ENCODE data around the gene HAPLN2. TPM values are rescaled to one million over a fixed set of nuclear protein-coding genes. Genes with fewer than 3 reads are reported as not detected.

Gene HAPLN2
- total RNA-seq, 1 donor from 2014 or later = 0.76 TPM

- Mint-ChIP-seq H3K9me3 (no peaks in the 10 kb centered on the region), H3K27me3 (ENCODE audit: low read depth) (peaks cover 91% of the 10 kb centered on the region), H3K27ac (no peak overlapping the region), H3K36me3 (no peaks in the 10 kb centered on the region), H3K4me3 (no peak overlapping the region), H3K4me1 (peaks cover 7% of the 10 kb centered on the region)
- no peak for DNase-seq (ENCODE audit: low spot score in 2 of 2, unreplicated experiment in 2 of 2)
- no peak for TF ChIP-seq CTCF (IDR thresholded peaks at IDR 0.05; ENCODE audit: unreplicated experiment)
Observed at GRCh38 chr1:156645056-156645455, 25.8 kb downstream of the HAPLN2 start.

- Mint-ChIP-seq H3K4me3 (no peak overlapping the region), H3K27ac (no peak overlapping the region), H3K36me3 (no peaks in the 10 kb centered on the region), H3K27me3 (ENCODE audit: low read depth) (peaks cover 91% of the 10 kb centered on the region), H3K4me1 (peaks cover 7% of the 10 kb centered on the region), H3K9me3 (no peaks in the 10 kb centered on the region)
- TF ChIP-seq CTCF (IDR thresholded peaks at IDR 0.05; ENCODE audit: unreplicated experiment) = no peak
- DNase-seq (ENCODE audit: low spot score in 2 of 2, unreplicated experiment in 2 of 2) = no peak
Observed at GRCh38 chr1:156645666-156646065, 26.5 kb downstream of the HAPLN2 start.

- Mint-ChIP-seq H3K27me3 (ENCODE audit: low read depth) (peaks cover 89% of the 10 kb centered on the region), H3K4me3 (no peak overlapping the region), H3K9me3 (no peaks in the 10 kb centered on the region), H3K4me1 (peaks cover 4% of the 10 kb centered on the region), H3K27ac (no peak overlapping the region), H3K36me3 (no peaks in the 10 kb centered on the region)
- DNase-seq (ENCODE audit: low spot score in 2 of 2, unreplicated experiment in 2 of 2) = no peak
- no peak for TF ChIP-seq CTCF (IDR thresholded peaks at IDR 0.05; ENCODE audit: unreplicated experiment)
Observed at GRCh38 chr1:156646738-156647211, 27.6 kb downstream of the HAPLN2 start.

GRCh38 chr1:156647351-156647750, 28.1 kb downstream of the HAPLN2 start:
- no peak overlapping the region for H3K4me3 Mint-ChIP-seq
- H3K4me1 Mint-ChIP-seq = peaks cover 2% of the 10 kb centered on the region
- no peak for DNase-seq (ENCODE audit: low spot score in 2 of 2, unreplicated experiment in 2 of 2)
- H3K36me3 Mint-ChIP-seq = no peaks in the 10 kb centered on the region
- H3K9me3 Mint-ChIP-seq = no peaks in the 10 kb centered on the region
- H3K27me3 Mint-ChIP-seq (ENCODE audit: low read depth) = peaks cover 89% of the 10 kb centered on the region
- H3K27ac Mint-ChIP-seq = no peak overlapping the region
- no peak for TF ChIP-seq CTCF (IDR thresholded peaks at IDR 0.05; ENCODE audit: unreplicated experiment)

- H3K36me3 Mint-ChIP-seq = no peaks in the 10 kb centered on the region
- H3K4me3 Mint-ChIP-seq = no peak overlapping the region
- no peaks in the 10 kb centered on the region for H3K9me3 Mint-ChIP-seq
- H3K4me1 Mint-ChIP-seq = no peaks in the 10 kb centered on the region
- peaks cover 87% of the 10 kb centered on the region for H3K27me3 Mint-ChIP-seq (ENCODE audit: low read depth)
- H3K27ac Mint-ChIP-seq = no peak overlapping the region
- TF ChIP-seq CTCF (IDR thresholded peaks at IDR 0.05; ENCODE audit: unreplicated experiment) = no peak
- DNase-seq (ENCODE audit: low spot score in 2 of 2, unreplicated experiment in 2 of 2) = no peak
Observed at GRCh38 chr1:156648496-156648895, 29.3 kb downstream of the HAPLN2 start.

- H3K4me1 Mint-ChIP-seq = no peaks in the 10 kb centered on the region
- no peaks in the 10 kb centered on the region for H3K36me3 Mint-ChIP-seq
- H3K27me3 Mint-ChIP-seq (ENCODE audit: low read depth) = peaks cover 87% of the 10 kb centered on the region
- DNase-seq (ENCODE audit: low spot score in 2 of 2, unreplicated experiment in 2 of 2) = no peak
- no peaks in the 10 kb centered on the region for H3K9me3 Mint-ChIP-seq
- no peak overlapping the region for H3K4me3 Mint-ChIP-seq
- no peak for TF ChIP-seq CTCF (IDR thresholded peaks at IDR 0.05; ENCODE audit: unreplicated experiment)
- H3K27ac Mint-ChIP-seq = no peak overlapping the region
Observed at GRCh38 chr1:156648951-156649350, 29.7 kb downstream of the HAPLN2 start.

Data from mesothelial cell of epicardium (in vitro differentiated cells).